ENCODE results near the gene SRSF10.

DNA sequence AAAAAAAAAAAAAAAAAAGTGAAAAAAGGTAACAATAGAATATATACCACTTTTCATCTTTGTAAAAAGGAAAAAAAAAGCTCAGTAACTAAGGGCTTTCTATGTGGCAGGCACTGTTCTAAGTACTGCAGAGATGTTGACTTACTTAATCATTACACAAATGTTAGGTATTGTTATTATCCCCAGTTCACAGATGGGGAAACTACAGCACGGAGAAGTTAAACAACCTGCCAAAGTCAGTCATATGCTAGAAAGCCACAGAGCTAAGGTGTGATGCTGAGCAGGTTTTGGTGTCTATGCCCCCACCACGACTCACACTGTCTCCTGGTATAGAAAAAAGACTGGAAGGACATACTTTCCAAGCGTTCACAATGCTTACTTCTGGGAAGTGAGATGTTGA, 27.1 kb downstream of the SRSF10 start:
- TF ChIP-seq POLR2A (IDR thresholded peaks at IDR 0.05; ENCODE audit: low read depth, low read length) = no peak
- no peak for TF ChIP-seq POU2F2 (IDR thresholded peaks at IDR 0.05; ENCODE audit: low read depth, low read length)
- no peak for TF ChIP-seq POLR2AphosphoS5 (IDR thresholded peaks at IDR 0.05; ENCODE audit: low read depth, low read length)
- TF ChIP-seq TAF1 (IDR thresholded peaks at IDR 0.05; ENCODE audit: low read depth, low read length) = no peak

All from GM12891 (cell line).